HEK293T (cell line): ENCODE results near the gene PEDS1.

Experiments
- NFRKB ChIP-seq: fragments of 450-650 bp; IDR thresholded peaks from 2 replicates; pipeline ENCODE4 v1.6.1; 2016; ENCODE audit warnings: mild to moderate bottlenecking, moderate library complexity
- TARDBP ChIP-seq: fragments of 450-650 bp; IDR thresholded peaks from 2 replicates; pipeline ENCODE4 v1.6.1; 2016

DNA sequence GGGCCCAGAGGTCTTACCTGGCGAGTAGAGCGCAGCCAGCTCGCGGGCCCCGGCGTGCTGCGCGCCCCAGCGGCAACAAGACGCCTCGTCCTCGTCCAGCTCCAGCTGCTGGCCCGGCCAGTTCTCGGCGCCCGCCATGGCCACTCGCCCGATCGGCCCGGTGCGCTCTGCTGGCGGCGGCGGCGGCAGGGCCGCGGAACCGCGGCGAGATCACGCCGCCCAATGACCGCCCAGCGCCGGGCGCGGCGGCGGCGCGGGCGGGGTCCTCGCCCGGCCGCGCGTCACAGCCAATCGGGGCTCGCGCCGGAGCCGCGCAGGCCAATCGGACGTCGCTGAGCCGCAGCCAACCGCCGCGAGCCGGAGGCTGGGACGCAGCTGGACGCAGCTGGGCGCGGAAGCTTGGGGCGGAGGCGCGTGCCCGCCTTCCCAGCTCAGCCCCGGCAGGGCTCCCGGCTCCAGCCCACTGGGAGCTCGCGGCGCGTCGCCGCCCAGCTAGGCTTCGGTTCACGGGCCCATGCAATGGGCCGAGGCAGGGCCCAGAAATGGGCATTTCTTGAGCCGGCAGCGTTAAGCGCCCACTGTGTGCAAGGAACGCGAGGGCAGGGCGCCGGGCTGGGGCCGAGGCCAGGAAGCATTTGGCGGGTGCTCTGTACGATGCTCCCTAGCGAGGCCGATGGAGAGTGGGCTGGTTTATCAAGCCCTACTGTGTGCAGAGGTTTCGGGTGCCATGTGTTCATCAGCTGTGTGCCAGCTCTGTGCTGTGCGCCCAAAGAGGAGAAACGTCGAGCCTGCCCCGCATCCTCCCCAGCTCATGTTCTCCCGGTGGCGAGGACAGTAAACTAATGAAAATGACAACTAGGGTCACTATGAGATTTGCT lies at the start of gene PEDS1:
- no peak for TF ChIP-seq NFRKB
- TF ChIP-seq TARDBP = no peak
